G401.6 (cell line): Measurements from ENCODE around the gene NWD2.

Experiments
- FAIRE-seq: peaks from 2 replicates; lab custom pipeline; 2012; peaks lifted over from hg19 to GRCh38; lab: Jason Lieb, UNC

NWD2 gene

GRCh38 chr4:37279894-37280592 is 35.5 kb downstream of the NWD2 start:
- FAIRE-seq: no peak

- FAIRE-seq: no peak
Observed at GRCh38 chr4:37299468-37299867, 54.9 kb downstream of the NWD2 start.

GRCh38 chr4:37304612-37305011 is 60.1 kb downstream of the NWD2 start:
- FAIRE-seq: no peak

- FAIRE-seq: no peak
Observed at GRCh38 chr4:37305984-37306383, 61.4 kb downstream of the NWD2 start.

- no peak for FAIRE-seq
Observed at GRCh38 chr4:37317104-37317643, 72.6 kb downstream of the NWD2 start.

GRCh38 chr4:37320513-37321235 is 76.1 kb downstream of the NWD2 start:
- FAIRE-seq: no peak

- no peak for FAIRE-seq
Observed at GRCh38 chr4:37322122-37322521, 77.6 kb downstream of the NWD2 start.

GRCh38 chr4:37324546-37324945 is 80.0 kb downstream of the NWD2 start:
- FAIRE-seq: no peak

- no peak for FAIRE-seq
Observed at GRCh38 chr4:37326852-37327251, 82.3 kb downstream of the NWD2 start.

- FAIRE-seq: no peak
Observed at GRCh38 chr4:37338972-37339371, 94.4 kb downstream of the NWD2 start.

GRCh38 chr4:37358748-37359147 is 114.2 kb downstream of the NWD2 start:
- no peak for FAIRE-seq

GRCh38 chr4:37359261-37359660 is 114.7 kb downstream of the NWD2 start:
- no peak for FAIRE-seq

- FAIRE-seq: no peak
Observed at GRCh38 chr4:37365888-37366287, 121.3 kb downstream of the NWD2 start.

- FAIRE-seq: no peak
Observed at GRCh38 chr4:37367901-37368300, 123.4 kb downstream of the NWD2 start.

GRCh38 chr4:37370052-37370451 is 125.5 kb downstream of the NWD2 start:
- no peak for FAIRE-seq

GRCh38 chr4:37381040-37381668 is 136.6 kb downstream of the NWD2 start:
- FAIRE-seq: no peak

- peak; percentile 70 for FAIRE-seq
Observed at GRCh38 chr4:37383579-37384229, 139.2 kb downstream of the NWD2 start.

- FAIRE-seq: no peak
Observed at GRCh38 chr4:37385424-37385823, 140.9 kb downstream of the NWD2 start.

GRCh38 chr4:37388681-37389365 is 144.3 kb downstream of the NWD2 start:
- peak; percentile 74 for FAIRE-seq

GRCh38 chr4:37389366-37389765 is 144.8 kb downstream of the NWD2 start:
- FAIRE-seq: no peak

- peak; percentile 94 for FAIRE-seq
Observed at GRCh38 chr4:37389967-37390580, 145.5 kb downstream of the NWD2 start.
